T-helper 2 cell treated with Interferon-gamma antibody and Interleukin-4, amounts not matched to agents 5 μg/mL and 100 μg/mL, for 36 hours (primary cell): Measurements from ENCODE around the gene TAAR1.

ENCODE experiments used
- DNase-seq: peaks from one replicate; pipeline ENCODE4 v3.0.0; 2021; ENCODE audit warnings: low spot score
- H3K27ac Mint-ChIP-seq: one replicate; pipeline ENCODE4 v1.8.0; 2021; ENCODE audit warnings: mild to moderate bottlenecking, mixed read lengths
- H3K27me3 Mint-ChIP-seq: one replicate; pipeline ENCODE4 v1.8.0; 2021; ENCODE audit warnings: low read depth, mixed read lengths
- H3K36me3 Mint-ChIP-seq: one replicate; pipeline ENCODE4 v1.8.0; 2021; ENCODE audit warnings: low read depth, mixed read lengths
- H3K4me1 Mint-ChIP-seq: one replicate; pipeline ENCODE4 v1.8.0; 2021; ENCODE audit warnings: low read depth, mixed read lengths
- H3K4me3 Mint-ChIP-seq: one replicate; pipeline ENCODE4 v1.8.0; 2022; ENCODE audit warnings: mild to moderate bottlenecking, moderate library complexity, mixed read lengths
- H3K9me3 Mint-ChIP-seq: one replicate; pipeline ENCODE4 v1.8.0; 2021; ENCODE audit warnings: mixed read lengths

The TAAR1 gene

DNA sequence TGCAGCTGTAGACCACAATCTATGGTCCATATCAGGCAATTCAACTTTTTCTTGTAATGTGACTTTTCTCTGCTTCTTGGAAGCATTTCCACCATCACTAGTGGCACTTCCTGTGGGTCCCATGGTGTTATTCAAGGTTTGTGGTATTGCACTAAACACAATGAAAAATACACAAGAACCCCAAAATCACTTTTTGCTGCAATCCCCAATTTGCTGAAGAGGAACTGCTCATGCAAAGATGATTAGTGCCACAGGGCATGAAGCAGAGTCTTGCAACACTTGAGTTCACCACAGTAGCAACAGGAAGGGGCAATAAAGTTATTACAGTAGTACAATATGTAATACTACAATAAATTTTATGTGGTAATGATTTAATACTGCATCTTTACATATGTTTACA, 16.8 kb upstream of the TAAR1 start:
- peaks cover 29% of the 10 kb centered on the region for H3K4me1 Mint-ChIP-seq
- H3K4me3 Mint-ChIP-seq, result no peak overlapping the region
- peaks cover 8% of the 10 kb centered on the region for H3K27me3 Mint-ChIP-seq
- peaks cover 3% of the 10 kb centered on the region for H3K9me3 Mint-ChIP-seq
- no peaks in the 10 kb centered on the region for H3K36me3 Mint-ChIP-seq
- DNase-seq, result no peak
- H3K27ac Mint-ChIP-seq, result no peak overlapping the region

DNA sequence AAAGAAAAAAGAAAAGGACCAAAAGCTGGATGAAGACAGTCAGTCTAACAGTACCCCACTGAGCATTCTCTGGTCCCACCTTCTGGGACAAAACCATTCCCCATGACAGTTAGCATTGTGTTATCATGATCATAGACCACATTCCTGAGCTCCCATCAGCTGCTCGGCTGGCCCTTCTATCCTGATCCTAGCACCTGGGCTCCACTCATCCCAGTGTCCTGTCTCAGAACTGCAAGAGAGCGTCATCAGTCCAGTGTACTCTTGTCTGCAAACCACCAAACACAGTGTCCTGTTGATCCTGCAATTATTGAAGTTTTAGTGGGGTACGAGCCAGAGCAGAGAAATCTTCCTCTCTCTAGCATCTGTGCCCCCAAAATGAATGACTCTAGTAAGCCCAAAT, 16.0 kb upstream of the TAAR1 start:
- Mint-ChIP-seq H3K4me3 (peak overlapping the region; percentile 11), H3K27ac (no peak overlapping the region), H3K27me3 (peaks cover 9% of the 10 kb centered on the region), H3K4me1 (peaks cover 30% of the 10 kb centered on the region), H3K36me3 (no peaks in the 10 kb centered on the region), H3K9me3 (peaks cover 3% of the 10 kb centered on the region)
- no peak for DNase-seq

DNA sequence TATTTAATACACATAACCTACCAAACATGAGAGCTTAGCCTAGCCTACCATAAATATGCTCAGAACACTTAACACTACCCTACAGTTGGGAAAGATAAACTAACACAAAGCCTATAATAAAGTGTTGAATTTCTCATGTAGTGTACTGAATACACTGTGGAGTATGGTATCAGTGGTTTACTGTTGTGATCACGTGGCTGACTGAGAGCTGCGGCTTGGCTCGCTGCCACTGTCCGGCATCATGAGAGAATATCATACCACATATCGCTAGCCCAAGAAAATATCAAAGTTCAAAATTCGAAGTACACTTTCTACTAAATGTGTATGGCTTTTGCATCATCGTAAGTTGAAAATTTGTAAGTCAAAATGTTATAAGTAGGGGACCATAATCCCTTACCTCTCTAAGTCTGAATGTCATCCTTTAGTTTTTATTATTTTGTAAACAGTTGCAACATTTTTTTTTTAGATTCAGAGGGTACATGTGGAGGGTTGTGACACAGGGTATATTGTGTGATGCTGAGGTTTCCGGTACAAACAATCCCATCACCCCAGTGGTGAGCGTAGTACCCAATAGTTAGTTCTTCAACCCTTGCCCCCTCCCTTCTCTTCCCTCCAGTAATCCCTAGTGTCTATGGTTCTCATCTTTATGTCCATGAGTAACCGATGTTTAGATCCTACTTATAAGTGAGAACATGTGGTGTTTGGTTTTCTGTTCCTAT, 14.6 kb upstream of the TAAR1 start:
- no peak for DNase-seq

DNA sequence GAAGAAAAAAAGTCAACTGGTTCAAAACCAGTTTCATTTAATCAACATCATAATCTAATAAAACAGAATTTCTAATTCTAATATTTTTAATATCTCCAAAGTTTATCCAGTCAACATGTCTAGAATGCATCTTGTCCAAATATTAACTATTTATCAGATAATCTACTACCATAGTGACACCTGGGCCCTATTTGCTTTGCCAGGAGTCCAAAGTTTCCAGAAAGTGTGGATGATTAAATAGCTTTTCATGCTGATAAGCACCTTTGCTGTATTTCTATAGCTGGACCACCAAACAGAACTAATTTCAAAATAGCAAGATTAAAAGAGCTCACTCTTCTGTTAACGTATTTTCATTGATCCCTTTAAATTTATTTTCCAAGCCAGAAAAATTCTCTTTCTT, 12.3 kb upstream of the TAAR1 start:
- Mint-ChIP-seq H3K36me3 (no peaks in the 10 kb centered on the region), H3K27me3 (peaks cover 18% of the 10 kb centered on the region)
- DNase-seq, result no peak

More for the DNA sequence above, 14.6 kb upstream of the TAAR1 start:
- no peaks in the 10 kb centered on the region for H3K36me3 Mint-ChIP-seq
- H3K27ac Mint-ChIP-seq, result no peak overlapping the region
- H3K27me3 Mint-ChIP-seq, result peaks cover 14% of the 10 kb centered on the region
- no peak overlapping the region for H3K4me3 Mint-ChIP-seq
- peaks cover 3% of the 10 kb centered on the region for H3K9me3 Mint-ChIP-seq
- H3K4me1 Mint-ChIP-seq, result peaks cover 24% of the 10 kb centered on the region

DNA sequence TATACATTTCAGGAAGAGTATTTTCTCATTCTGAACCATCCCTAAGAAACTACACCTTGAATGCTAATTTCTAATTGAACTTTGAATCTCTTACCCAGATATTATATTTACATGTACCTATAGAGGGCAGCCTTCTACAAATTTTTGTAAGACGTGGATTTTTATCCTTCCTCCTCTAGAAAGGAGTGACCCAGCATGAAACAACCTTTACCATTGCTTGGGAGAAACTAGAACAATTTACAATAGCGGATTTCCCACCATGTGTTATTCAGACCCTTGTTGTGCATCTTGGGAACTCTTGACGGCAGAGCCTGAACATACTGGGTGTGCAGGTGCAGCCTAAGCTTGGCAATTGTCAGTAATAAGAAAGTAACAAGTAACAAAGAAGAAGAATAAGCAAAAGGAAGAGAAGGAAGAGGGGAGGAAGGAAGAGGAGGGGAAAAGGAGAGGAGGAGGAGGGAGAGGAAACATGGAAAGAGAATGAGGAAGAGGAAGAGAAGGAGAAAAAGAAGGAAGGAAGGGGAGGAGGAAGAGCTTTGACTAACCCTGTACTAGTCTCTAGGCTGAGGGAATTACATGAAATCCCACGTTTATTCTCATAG, 10.8 kb upstream of the TAAR1 start:
- H3K27ac Mint-ChIP-seq, result no peak overlapping the region
- H3K4me1 Mint-ChIP-seq, result peaks cover 5% of the 10 kb centered on the region
- H3K36me3 Mint-ChIP-seq, result no peaks in the 10 kb centered on the region
- H3K9me3 Mint-ChIP-seq, result no peaks in the 10 kb centered on the region
- H3K4me3 Mint-ChIP-seq, result no peak overlapping the region
- DNase-seq, result no peak
- peaks cover 18% of the 10 kb centered on the region for H3K27me3 Mint-ChIP-seq

More for the DNA sequence above, 12.3 kb upstream of the TAAR1 start:
- Mint-ChIP-seq H3K9me3 (no peaks in the 10 kb centered on the region), H3K27ac (no peak overlapping the region), H3K4me3 (no peak overlapping the region), H3K4me1 (peaks cover 17% of the 10 kb centered on the region)

DNA sequence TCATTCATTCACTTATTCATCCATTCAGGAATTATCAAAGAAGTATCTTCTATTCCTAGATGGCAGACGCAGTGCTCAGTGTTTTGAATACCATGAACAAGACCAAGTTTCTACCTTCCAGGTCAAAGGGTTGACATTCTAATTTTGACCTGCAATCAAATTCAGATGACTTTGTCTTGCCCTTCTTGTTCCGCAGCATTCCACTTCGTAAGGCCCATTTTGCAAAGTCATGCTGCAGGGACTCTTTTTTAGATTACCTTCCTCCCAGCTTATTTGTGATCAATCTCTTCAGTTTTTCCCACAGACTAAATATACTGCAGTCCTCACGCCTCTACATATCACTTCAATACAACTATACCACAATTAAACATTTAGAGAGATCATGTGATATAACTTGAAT, 7.1 kb upstream of the TAAR1 start:
- Mint-ChIP-seq H3K4me1 (peaks cover 5% of the 10 kb centered on the region), H3K9me3 (no peaks in the 10 kb centered on the region)

DNA sequence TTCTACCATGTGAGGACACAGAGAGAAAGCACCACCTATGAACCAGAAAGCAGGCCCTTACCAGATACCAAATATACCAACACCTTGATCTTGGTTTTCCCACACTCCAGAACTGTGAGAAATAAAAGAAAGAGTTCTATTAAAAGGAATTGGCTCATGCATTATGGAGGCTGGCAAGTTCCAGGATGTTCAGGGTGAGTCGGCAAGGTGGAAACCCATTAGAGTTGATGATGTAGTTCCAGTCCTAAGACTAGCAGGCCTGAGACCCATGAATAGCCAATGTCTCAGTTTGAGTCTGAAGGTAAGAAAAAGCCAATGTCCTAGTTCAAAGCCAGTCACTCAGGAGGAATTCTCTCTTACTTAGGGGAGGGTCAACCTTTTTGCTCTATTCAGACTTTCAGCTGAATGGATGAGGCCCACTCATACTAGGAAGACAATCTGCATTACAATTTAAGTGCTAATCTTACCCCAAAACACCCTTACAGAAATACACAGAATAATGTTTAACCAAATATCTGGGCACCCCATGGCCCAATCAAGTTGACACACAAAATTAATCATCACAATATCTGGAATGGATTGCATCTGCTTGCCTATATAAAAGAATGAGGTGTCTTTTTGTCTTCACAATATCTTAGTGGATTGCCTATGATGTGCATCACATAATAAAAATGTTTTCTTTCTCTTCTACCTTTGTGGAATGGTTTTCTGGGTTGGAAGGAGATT, 5.5 kb upstream of the TAAR1 start:
- H3K4me3 Mint-ChIP-seq, result no peak overlapping the region
- no peaks in the 10 kb centered on the region for H3K9me3 Mint-ChIP-seq
- H3K36me3 Mint-ChIP-seq, result no peaks in the 10 kb centered on the region
- DNase-seq, result no peak
- no peak overlapping the region for H3K27ac Mint-ChIP-seq
- H3K27me3 Mint-ChIP-seq, result peaks cover 10% of the 10 kb centered on the region
- H3K4me1 Mint-ChIP-seq, result no peaks in the 10 kb centered on the region

More for the DNA sequence above, 7.1 kb upstream of the TAAR1 start:
- Mint-ChIP-seq H3K27ac (no peak overlapping the region), H3K36me3 (no peaks in the 10 kb centered on the region), H3K4me3 (no peak overlapping the region), H3K27me3 (peaks cover 15% of the 10 kb centered on the region)
- no peak for DNase-seq

DNA sequence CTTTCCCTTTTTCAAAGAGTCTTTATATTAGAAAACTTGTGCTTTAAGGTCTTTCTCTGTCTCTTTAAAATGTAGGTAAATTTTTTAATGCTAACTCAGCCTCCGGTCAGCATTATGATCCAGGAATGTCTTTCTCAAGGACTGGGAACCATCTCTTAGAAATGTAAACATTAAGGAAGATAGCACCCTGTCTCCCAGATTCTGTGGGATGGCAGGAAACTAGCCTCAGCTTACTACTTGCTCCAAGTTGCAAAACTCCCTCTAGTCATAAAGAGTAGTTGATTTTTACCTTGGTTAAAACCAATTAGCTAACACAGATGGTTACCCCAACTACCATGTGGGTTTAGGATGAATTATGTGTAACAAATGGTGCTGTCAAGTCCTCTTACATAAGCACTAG, 4.7 kb upstream of the TAAR1 start:
- Mint-ChIP-seq H3K9me3 (no peaks in the 10 kb centered on the region), H3K27ac (no peak overlapping the region), H3K27me3 (peaks cover 13% of the 10 kb centered on the region), H3K4me1 (no peaks in the 10 kb centered on the region), H3K4me3 (no peak overlapping the region), H3K36me3 (no peaks in the 10 kb centered on the region)
- no peak for DNase-seq

DNA sequence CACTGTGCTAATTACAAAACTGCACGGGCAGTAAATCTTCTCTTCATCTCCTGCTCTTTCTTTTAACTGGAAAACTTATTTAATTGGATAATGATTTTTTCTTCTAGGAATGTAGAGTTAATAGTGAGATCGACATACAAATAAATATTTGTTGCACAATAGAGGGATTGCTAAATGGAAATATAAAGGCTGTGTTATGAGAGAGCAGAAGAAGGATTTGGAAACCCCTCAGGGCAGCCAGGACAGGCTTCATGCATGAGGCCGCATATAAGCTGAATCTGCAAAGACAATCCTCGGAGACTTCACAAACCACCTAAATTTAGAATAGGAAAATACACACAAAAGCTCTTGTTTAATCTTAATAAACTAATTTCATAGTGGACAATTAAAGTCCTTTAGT, 2.9 kb upstream of the TAAR1 start:
- H3K9me3 Mint-ChIP-seq, result no peaks in the 10 kb centered on the region
- H3K27ac Mint-ChIP-seq, result no peak overlapping the region
- H3K36me3 Mint-ChIP-seq, result no peaks in the 10 kb centered on the region
- H3K4me3 Mint-ChIP-seq, result no peak overlapping the region
- no peaks in the 10 kb centered on the region for H3K4me1 Mint-ChIP-seq
- peaks cover 6% of the 10 kb centered on the region for H3K27me3 Mint-ChIP-seq
- DNase-seq, result no peak

DNA sequence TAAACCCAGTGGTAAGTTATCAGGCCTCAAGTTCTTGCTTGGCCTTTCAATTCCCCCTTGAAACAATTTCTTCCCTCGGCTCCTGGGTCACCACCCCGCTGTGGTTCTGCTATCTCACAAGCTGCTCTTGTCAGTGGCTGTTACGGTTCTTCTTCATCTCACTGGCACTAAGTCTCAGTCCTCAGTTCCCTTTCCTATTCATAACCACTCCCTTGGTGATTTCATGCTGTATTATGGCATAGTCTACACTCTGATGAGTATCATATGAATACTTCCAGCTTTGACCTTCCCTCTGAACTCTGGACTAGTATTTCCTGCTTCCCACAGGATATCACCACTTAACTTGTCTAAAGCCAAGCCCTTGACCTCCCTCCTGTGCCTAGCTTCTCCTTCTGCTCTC, 7.9 kb downstream of the TAAR1 start:
- peaks cover 2% of the 10 kb centered on the region for H3K4me1 Mint-ChIP-seq
- DNase-seq, result no peak
- H3K27me3 Mint-ChIP-seq, result peaks cover 22% of the 10 kb centered on the region
- H3K36me3 Mint-ChIP-seq, result no peaks in the 10 kb centered on the region
- no peak overlapping the region for H3K27ac Mint-ChIP-seq
- H3K4me3 Mint-ChIP-seq, result no peak overlapping the region
- H3K9me3 Mint-ChIP-seq, result no peaks in the 10 kb centered on the region

DNA sequence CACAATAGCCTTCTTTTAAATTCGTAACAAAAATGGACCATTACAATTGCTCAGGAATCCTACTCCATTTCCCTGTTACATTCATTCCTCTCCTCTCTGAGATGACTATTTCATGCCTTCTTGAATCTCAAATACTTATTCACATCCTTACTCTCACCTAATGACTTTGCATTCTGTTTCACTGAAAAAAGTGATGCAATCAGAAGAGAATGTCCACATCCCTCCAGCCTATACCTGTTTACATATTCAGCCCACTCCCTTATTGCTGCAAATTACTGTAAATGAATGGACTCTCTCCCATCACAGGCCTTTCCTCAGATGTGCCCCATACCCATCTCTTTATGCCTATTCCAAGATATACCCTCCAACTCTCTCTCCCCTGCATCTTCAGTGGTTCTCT, 8.6 kb downstream of the TAAR1 start:
- H3K36me3 Mint-ChIP-seq, result no peaks in the 10 kb centered on the region

DNA sequence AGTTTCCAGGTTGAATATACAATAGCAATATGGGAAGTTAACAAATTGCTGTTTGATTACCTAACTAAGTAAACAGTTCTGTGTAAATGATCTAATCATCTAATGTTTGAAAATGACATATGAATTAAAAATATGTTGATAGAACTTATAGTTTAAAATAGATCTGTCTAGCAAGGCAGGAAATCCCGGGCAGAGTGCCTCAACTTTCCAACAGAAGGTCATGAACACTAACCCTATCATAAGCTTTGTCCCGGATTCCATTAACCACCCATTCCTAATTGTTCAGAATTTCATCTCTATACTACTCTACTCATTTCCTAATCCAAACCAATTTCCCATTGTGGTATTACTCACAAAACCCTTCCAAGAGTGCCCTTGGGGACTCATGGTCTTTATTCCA, 10.2 kb downstream of the TAAR1 start:
- Mint-ChIP-seq H3K36me3 (no peaks in the 10 kb centered on the region), H3K27ac (no peak overlapping the region), H3K4me3 (no peak overlapping the region), H3K9me3 (no peaks in the 10 kb centered on the region), H3K27me3 (peaks cover 19% of the 10 kb centered on the region), H3K4me1 (peaks cover 2% of the 10 kb centered on the region)
- DNase-seq, result no peak

More for the DNA sequence above, 8.6 kb downstream of the TAAR1 start:
- Mint-ChIP-seq H3K27me3 (peaks cover 21% of the 10 kb centered on the region), H3K4me3 (no peak overlapping the region), H3K9me3 (no peaks in the 10 kb centered on the region), H3K27ac (no peak overlapping the region), H3K4me1 (peaks cover 2% of the 10 kb centered on the region)
- no peak for DNase-seq

DNA sequence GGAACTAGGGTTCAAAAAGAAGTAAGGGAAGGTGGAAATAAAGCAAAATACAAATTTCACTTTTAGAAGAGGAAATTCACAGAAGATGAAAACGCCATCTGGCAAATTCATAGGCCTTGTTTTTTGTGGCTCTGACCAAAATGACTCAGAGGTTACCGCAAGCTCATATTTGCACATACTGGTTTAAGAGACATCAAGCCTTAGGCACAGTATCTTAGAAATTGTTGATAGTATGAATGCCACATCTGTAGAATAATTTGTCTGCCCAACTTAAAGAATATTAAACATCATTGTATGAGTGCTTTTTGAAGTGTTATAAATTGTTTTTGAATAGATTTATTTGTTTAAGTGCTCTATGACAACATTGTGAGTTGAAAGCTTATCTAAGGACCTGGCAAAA, 10.6 kb downstream of the TAAR1 start:
- Mint-ChIP-seq H3K27me3 (peaks cover 19% of the 10 kb centered on the region), H3K9me3 (no peaks in the 10 kb centered on the region), H3K4me1 (peaks cover 2% of the 10 kb centered on the region), H3K27ac (no peak overlapping the region), H3K4me3 (no peak overlapping the region), H3K36me3 (no peaks in the 10 kb centered on the region)
- DNase-seq, result peak; percentile 22

DNA sequence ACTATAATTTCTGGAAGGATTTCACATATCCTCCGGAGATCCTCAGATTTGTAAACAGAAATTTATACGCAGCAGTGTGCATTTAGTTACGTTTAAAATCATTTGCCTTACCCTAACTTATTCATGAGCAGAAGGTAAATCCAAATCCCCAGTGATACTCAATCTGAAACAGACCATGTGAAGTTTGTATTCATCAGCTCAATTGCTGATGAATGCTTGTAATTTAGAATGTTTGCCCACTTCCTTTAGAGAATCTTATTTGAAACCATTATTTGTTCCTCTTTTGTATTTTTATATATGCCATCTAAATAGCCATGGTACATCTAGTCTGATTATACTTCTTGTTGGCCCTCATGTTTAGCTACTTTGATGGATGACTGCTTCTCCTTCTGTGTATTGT, 15.4 kb downstream of the TAAR1 start:
- no peaks in the 10 kb centered on the region for H3K9me3 Mint-ChIP-seq
- peaks cover 2% of the 10 kb centered on the region for H3K4me1 Mint-ChIP-seq
- no peak overlapping the region for H3K27ac Mint-ChIP-seq
- no peak for DNase-seq
- no peaks in the 10 kb centered on the region for H3K36me3 Mint-ChIP-seq
- no peak overlapping the region for H3K4me3 Mint-ChIP-seq
- peaks cover 29% of the 10 kb centered on the region for H3K27me3 Mint-ChIP-seq
